ENCODE data around the gene DACH1.

DACH1 gene

GRCh38 chr13:71399631-71400215 lies 467.3 kb downstream of the DACH1 start:
- no peak overlapping the region for H3K4me3 ChIP-seq (ENCODE audit: low read depth, low read length)
- TF ChIP-seq CTCF (IDR thresholded peaks at IDR 0.05; ENCODE audit: insufficient read depth, low read depth, low read length, missing control alignments) = no peak
- no peak for DNase-seq (ENCODE audit: low read depth)

- TF ChIP-seq CTCF (IDR thresholded peaks at IDR 0.05; ENCODE audit: insufficient read depth, low read depth, low read length, missing control alignments) = no peak
Observed at GRCh38 chr13:71396149-71396548, 470.9 kb downstream of the DACH1 start.

GRCh38 chr13:71395053-71395452 lies 472.0 kb downstream of the DACH1 start:
- TF ChIP-seq CTCF (IDR thresholded peaks at IDR 0.05; ENCODE audit: insufficient read depth, low read depth, low read length, missing control alignments) = no peak
- DNase-seq (ENCODE audit: low read depth) = no peak
- H3K4me3 ChIP-seq (ENCODE audit: low read depth, low read length) = no peak overlapping the region

More at GRCh38 chr13:71396149-71396548, 470.9 kb downstream of the DACH1 start:
- no peak overlapping the region for H3K4me3 ChIP-seq (ENCODE audit: low read depth, low read length)
- no peak for DNase-seq (ENCODE audit: low read depth)

GRCh38 chr13:71394176-71394575 lies 472.8 kb downstream of the DACH1 start:
- no peak for DNase-seq (ENCODE audit: low read depth)
- no peak overlapping the region for H3K4me3 ChIP-seq (ENCODE audit: low read depth, low read length)
- no peak for TF ChIP-seq CTCF (IDR thresholded peaks at IDR 0.05; ENCODE audit: insufficient read depth, low read depth, low read length, missing control alignments)
